ENCODE results near the gene JCAD. TPM values are rescaled to one million over a fixed set of nuclear protein-coding genes. Genes with fewer than 3 reads are reported as not detected.
"Not testable (repeated sequence)": the region's sequence is repeated elsewhere in the genome, so short reads cannot be mapped to it uniquely, and the experiment has no call there.

The JCAD gene
- total RNA-seq, 4 donors from 2014 or later: 2.6 to 10.1 (median 6.8) TPM

DNA sequence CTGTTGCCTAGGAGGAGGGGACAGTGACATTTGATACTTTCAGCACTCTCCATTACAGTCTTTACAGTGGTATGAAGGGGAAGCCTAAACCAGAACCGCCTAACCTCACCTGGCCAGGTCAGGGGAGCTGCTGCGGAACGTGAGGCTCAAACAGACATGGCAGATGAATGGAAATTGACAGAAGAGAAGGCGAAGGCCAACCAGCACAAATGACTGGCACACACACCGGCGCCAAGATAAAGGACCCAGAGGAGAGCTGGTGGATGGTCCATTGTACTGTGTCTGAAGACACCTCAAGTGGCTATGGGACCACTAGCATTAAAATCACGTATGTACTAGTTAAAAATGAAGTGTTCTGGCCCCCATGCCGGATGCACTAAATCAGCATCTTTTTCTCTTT, 53.0 kb downstream of the JCAD start:
- TF ChIP-seq POLR2AphosphoS5 (IDR thresholded peaks at IDR 0.05) (no peak), POLR2A (IDR thresholded peaks at IDR 0.05) (no peak), EP300 (IDR thresholded peaks at IDR 0.05) (no peak)
- TF ChIP-seq, protein P1, sequence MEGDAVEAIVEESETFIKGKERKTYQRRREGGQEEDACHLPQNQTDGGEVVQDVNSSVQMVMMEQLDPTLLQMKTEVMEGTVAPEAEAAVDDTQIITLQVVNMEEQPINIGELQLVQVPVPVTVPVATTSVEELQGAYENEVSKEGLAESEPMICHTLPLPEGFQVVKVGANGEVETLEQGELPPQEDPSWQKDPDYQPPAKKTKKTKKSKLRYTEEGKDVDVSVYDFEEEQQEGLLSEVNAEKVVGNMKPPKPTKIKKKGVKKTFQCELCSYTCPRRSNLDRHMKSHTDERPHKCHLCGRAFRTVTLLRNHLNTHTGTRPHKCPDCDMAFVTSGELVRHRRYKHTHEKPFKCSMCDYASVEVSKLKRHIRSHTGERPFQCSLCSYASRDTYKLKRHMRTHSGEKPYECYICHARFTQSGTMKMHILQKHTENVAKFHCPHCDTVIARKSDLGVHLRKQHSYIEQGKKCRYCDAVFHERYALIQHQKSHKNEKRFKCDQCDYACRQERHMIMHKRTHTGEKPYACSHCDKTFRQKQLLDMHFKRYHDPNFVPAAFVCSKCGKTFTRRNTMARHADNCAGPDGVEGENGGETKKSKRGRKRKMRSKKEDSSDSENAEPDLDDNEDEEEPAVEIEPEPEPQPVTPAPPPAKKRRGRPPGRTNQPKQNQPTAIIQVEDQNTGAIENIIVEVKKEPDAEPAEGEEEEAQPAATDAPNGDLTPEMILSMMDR (IDR thresholded peaks at IDR 0.05): no peak
- Histone ChIP-seq H3K27me3 (no peaks in the 10 kb centered on the region), H3K36me3 (no peaks in the 10 kb centered on the region), H3K27ac (no peak overlapping the region), H3K4me1 (peaks cover 11% of the 10 kb centered on the region), H3K9me3 (no peaks in the 10 kb centered on the region), H3K4me3 (no peak overlapping the region)
- 95% methylated on average over 8 of the region's 8 CpGs for WGBS
- DNase-seq (ENCODE audit: low spot score in 2 of 2): no peak

DNA sequence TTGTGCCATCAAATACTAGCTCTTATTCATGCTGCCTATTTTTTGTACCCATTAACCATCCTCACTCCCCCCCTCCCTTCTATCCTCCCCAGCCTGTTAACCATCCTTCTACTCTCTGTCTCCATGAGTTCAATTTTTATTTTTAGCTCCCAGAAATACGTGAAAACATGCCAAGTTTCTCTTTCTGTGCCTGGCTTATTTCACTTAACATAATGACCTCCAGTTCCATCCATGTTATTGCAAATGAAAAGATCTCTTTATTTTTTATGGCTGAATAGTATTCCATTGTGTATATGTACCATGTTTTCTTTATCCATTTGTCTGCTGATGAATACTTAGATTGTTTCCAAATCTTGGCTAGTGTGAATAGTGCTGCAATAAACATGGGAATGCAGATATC, 54.3 kb downstream of the JCAD start:
- not testable (repeated sequence) for H3K27ac ChIP-seq; DNase-seq (ENCODE audit: low spot score in 2 of 2); H3K36me3 ChIP-seq; H3K9me3 ChIP-seq; H3K27me3 ChIP-seq; H3K4me3 ChIP-seq
- peaks cover 16% of the 10 kb centered on the region for H3K4me1 ChIP-seq
- WGBS: 24% methylated on average over 1 of the region's 1 CpG

GRCh38 chr10:30002426-30003266, 56.7 kb downstream of the JCAD start:
- Histone ChIP-seq H3K4me1 (peaks cover 17% of the 10 kb centered on the region), H3K4me3 (no peak overlapping the region), H3K9me3 (no peaks in the 10 kb centered on the region), H3K27me3 (no peaks in the 10 kb centered on the region), H3K36me3 (no peaks in the 10 kb centered on the region), H3K27ac (no peak overlapping the region)
- DNase-seq (ENCODE audit: low spot score in 2 of 2): peak; percentile 85 to 86
- TF ChIP-seq, protein P1 (IDR thresholded peaks at IDR 0.05): peak; percentile 29 to 81
- TF ChIP-seq POLR2AphosphoS5 (IDR thresholded peaks at IDR 0.05): no peak
- 66% methylated on average over 9 of the region's 16 CpGs for WGBS

DNA sequence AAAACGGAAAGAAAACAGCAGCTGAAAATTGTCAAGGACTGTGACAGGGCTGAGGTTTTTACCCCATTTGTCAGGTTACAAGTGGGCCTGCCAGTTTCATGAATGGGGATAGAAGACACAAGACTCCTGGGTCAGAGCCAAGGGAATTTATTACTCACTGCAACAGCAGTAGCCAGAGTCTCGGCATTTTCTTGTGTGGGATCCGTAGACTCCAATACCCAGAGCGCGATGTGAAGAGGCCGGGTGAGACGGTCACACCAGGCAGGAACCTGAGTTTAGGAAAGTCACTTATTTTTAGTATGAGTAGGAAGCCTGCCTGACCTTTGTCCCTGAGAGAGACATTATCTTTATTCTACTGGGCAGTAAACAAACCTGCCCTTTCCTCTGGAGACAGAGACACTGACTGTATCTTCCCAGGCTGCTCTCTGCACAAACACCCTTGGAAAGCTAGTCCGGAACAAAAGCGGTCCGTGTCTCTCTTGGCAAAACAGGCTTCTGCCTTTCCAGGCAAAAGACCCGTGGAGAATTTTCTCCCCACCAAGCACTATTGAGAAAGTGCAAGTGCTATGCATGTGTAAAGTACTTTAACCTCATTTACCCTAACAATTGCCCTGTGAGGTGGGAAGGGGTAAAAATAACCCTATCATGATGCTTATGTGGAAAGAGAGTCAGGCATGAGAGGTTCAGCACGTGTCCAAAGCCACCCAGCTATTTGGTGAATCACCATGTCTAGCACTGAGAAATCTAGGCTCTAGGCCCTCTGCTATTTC, 58.4 kb downstream of the JCAD start:
- TF ChIP-seq, protein P1 (IDR thresholded peaks at IDR 0.05): no peak
- TF ChIP-seq EP300 (IDR thresholded peaks at IDR 0.05): no peak
- TF ChIP-seq POLR2AphosphoS5 (IDR thresholded peaks at IDR 0.05): no peak
- TF ChIP-seq POLR2A (IDR thresholded peaks at IDR 0.05): no peak
- peak in 1 of 2 donors; percentile 76 for DNase-seq (ENCODE audit: low spot score in 2 of 2)
- 79% methylated on average over 12 of the region's 12 CpGs for WGBS
- H3K4me1 ChIP-seq: peaks cover 20% of the 10 kb centered on the region
- H3K27me3 ChIP-seq: no peaks in the 10 kb centered on the region
- peak overlapping the region; percentile 57 for H3K27ac ChIP-seq
- H3K4me3 ChIP-seq: no peak overlapping the region
- no peaks in the 10 kb centered on the region for H3K9me3 ChIP-seq
- H3K36me3 ChIP-seq: no peaks in the 10 kb centered on the region

DNA sequence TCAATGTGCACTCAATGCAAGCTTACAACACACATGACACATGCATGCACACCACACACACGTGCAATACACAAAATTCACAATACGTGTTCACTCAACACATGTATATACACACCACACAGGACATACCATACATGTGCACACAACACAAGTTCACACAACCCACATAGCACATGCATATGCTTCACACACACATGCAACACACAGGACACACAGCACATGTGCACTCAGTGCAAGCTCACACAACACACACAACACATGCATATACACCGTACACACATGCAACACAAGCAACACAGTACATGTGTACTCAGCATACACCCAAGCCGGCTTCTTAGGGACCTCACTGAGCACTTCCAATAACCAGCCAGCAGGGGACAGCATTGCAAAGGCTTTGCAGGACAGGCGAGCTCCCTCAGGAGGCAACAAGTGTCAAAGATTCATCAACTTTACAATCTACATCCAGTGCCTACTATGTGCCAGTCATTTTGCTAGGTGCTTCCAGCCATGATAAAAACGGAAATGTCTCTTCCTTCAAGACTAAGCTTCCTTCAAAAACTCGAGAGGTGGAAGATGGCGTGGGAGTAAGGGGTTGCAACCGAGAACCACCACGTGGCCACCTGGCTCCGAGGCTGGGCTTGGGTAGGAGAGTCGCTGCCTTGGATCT, 61.1 kb downstream of the JCAD start:
- peaks cover 20% of the 10 kb centered on the region for H3K4me1 ChIP-seq
- no peaks in the 10 kb centered on the region for H3K36me3 ChIP-seq
- WGBS: 66% methylated on average over 12 of the region's 12 CpGs
- TF ChIP-seq POLR2AphosphoS5 (IDR thresholded peaks at IDR 0.05): no peak
- TF ChIP-seq EP300 (IDR thresholded peaks at IDR 0.05): no peak
- TF ChIP-seq, protein P1 (IDR thresholded peaks at IDR 0.05): peak; percentile 90 to 91
- no peak for TF ChIP-seq POLR2A (IDR thresholded peaks at IDR 0.05)
- peak in 1 of 2 donors; percentile 79 for DNase-seq (ENCODE audit: low spot score in 2 of 2)
- H3K4me3 ChIP-seq: no peak overlapping the region
- no peaks in the 10 kb centered on the region for H3K9me3 ChIP-seq
- no peaks in the 10 kb centered on the region for H3K27me3 ChIP-seq
- H3K27ac ChIP-seq: no peak overlapping the region

All from suprapubic skin (tissue), 4 donors.